HEK293T (cell line): Measurements from ENCODE around the gene CCDC40.

ENCODE experiments used
- BHLHE40 ChIP-seq: fragments of 450-650 bp; IDR thresholded peaks from 2 replicates; pipeline ENCODE4 v1.6.1; 2016; ENCODE audit warnings: mild to moderate bottlenecking, moderate library complexity, borderline replicate concordance
- CTBP1 ChIP-seq: fragments of 450-650 bp; IDR thresholded peaks from 2 replicates; pipeline ENCODE4 v1.6.1; 2016; ENCODE audit warnings: borderline replicate concordance
- FOXA1 ChIP-seq: fragments of 450-650 bp; IDR thresholded peaks from 2 replicates; pipeline ENCODE4 v1.6.1; 2016; ENCODE audit warnings: mild to moderate bottlenecking
- FOXM1 ChIP-seq: fragments of 450-650 bp; IDR thresholded peaks from 2 replicates; pipeline ENCODE4 v1.6.1; 2017; ENCODE audit warnings: mild to moderate bottlenecking, borderline replicate concordance
- HDGF ChIP-seq: fragments of 450-650 bp; IDR thresholded peaks from 2 replicates; pipeline ENCODE4 v1.6.1; 2017; ENCODE audit warnings: antibody characterized with exemption, borderline replicate concordance
- L3MBTL2 ChIP-seq: fragments of 450-650 bp; conservative IDR thresholded peaks from 2 replicates; pipeline ENCODE4 v1.6.1; 2016; ENCODE audit warnings: mild to moderate bottlenecking
- LEF1 ChIP-seq: fragments of 450-650 bp; IDR thresholded peaks from 2 replicates; pipeline ENCODE4 v1.6.1; 2017; ENCODE audit warnings: mild to moderate bottlenecking, borderline replicate concordance
- NFRKB ChIP-seq: fragments of 450-650 bp; IDR thresholded peaks from 2 replicates; pipeline ENCODE4 v1.6.1; 2016; ENCODE audit warnings: mild to moderate bottlenecking, moderate library complexity
- SP1 ChIP-seq: fragments of 450-650 bp; IDR thresholded peaks from 2 replicates; pipeline ENCODE4 v1.6.1; 2017
- SUZ12 ChIP-seq: fragments of 450-650 bp; IDR thresholded peaks from 2 replicates; pipeline ENCODE4 v1.6.1; 2016; ENCODE audit warnings: mild to moderate bottlenecking
- TARDBP ChIP-seq: fragments of 450-650 bp; IDR thresholded peaks from 2 replicates; pipeline ENCODE4 v1.6.1; 2016
- ZNF384 ChIP-seq: fragments of 450-650 bp; IDR thresholded peaks from 2 replicates; pipeline ENCODE4 v1.6.1; 2016
- TF ChIP-seq, protein P1 (sequence below): fragments of 450-650 bp; IDR thresholded peaks from 2 replicates; pipeline ENCODE4 v1.6.1; 2016

DNA sequence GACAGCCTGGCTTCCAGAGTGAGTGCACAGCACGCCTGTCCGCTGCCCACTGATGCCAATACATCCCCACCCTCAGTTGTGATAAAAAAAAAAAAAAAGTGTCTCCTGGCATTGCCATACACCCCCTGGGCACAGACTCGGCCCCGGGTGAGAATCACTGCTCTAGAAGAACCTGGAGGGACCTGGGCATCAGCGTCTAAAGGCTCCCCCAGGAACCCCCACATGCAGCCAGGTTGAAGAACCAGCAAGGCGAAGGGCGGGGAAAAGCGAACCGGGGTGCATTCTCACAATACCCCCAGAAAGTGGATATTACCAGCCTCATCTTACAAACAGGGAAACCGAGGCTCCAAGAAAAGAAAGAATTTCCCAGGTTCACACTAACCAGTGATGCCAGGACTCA, 28.5 kb upstream of the CCDC40 start:
- no peak for TF ChIP-seq LEF1
- TF ChIP-seq BHLHE40 = no peak
- no peak for TF ChIP-seq SP1
- TF ChIP-seq HDGF = no peak
- TF ChIP-seq ZNF384 = no peak
- TF ChIP-seq CTBP1 = no peak
- TF ChIP-seq NFRKB = no peak
- TF ChIP-seq FOXA1 = no peak
- TF ChIP-seq, protein P1, sequence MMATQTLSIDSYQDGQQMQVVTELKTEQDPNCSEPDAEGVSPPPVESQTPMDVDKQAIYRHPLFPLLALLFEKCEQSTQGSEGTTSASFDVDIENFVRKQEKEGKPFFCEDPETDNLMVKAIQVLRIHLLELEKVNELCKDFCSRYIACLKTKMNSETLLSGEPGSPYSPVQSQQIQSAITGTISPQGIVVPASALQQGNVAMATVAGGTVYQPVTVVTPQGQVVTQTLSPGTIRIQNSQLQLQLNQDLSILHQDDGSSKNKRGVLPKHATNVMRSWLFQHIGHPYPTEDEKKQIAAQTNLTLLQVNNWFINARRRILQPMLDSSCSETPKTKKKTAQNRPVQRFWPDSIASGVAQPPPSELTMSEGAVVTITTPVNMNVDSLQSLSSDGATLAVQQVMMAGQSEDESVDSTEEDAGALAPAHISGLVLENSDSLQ = no peak
- TF ChIP-seq SUZ12 = no peak
- TF ChIP-seq TARDBP = no peak
- TF ChIP-seq L3MBTL2 = no peak
- TF ChIP-seq FOXM1 = no peak
